IMR-90 (cell line): ENCODE data around the gene MB21D2. TPM values are rescaled to one million over a fixed set of nuclear protein-coding genes. Genes with fewer than 3 reads are reported as not detected.

ENCODE experiments used
- ATAC-seq: fragments of 200-7000 bp; cut with Tn5 transposase; 2 replicates; pipeline ENCODE4 v1.9.1; 2020; ENCODE audit warnings: low read depth, mild to moderate bottlenecking, moderate library complexity
- BruUV-seq: library from RNA; stranded (reverse); fragments of 400-500 nt; replicated peaks from 2 replicates; lab custom pipeline; 2021; lab: Mats Ljungman, UMichigan
- CTCF ChIA-PET: fragments of 300-600 bp; formaldehyde crosslinking; extraction: SDS; loops from one replicate; lab custom pipeline; 2021; ENCODE audit warnings: antibody characterized with exemption; lab: Yijun Ruan, JAX
- POLR2A ChIA-PET: fragments of 300-600 bp; sonication (Branson Sonifier 250); formaldehyde crosslinking; loops from one replicate; lab custom pipeline; 2022; ENCODE audit warnings: antibody characterized with exemption; ENCODE audit not compliant: unreplicated experiment; lab: Charles Lee
- DNase-seq: peaks from one replicate; pipeline ENCODE4 v3.0.0; 2013
- H2AFZ ChIP-seq: replicated peaks from 2 replicates; pipeline ENCODE3; 2013; ENCODE audit warnings: low read length, mild to moderate bottlenecking; ENCODE audit not compliant: poor library complexity
- H2AK5ac ChIP-seq: 2 replicates; pipeline ENCODE4 v1.6.1; 2013; ENCODE audit warnings: low read depth, low read length, inconsistent platforms
- H2AK9ac ChIP-seq: replicated peaks from 2 replicates; pipeline ENCODE3; 2013; ENCODE audit warnings: mild to moderate bottlenecking, low read depth, low read length, moderate library complexity; ENCODE audit not compliant: poor library complexity
- H2BK120ac ChIP-seq: 2 replicates; pipeline ENCODE4 v1.6.1; 2013; ENCODE audit warnings: low read depth, low read length, inconsistent platforms
- H2BK15ac ChIP-seq: 3 replicates; pipeline ENCODE4 v1.6.1; 2013; ENCODE audit warnings: low read depth, low read length, inconsistent platforms
- H2BK20ac ChIP-seq: 2 replicates; pipeline ENCODE4 v1.6.1; 2013; ENCODE audit warnings: low read depth, mild to moderate bottlenecking, inconsistent platforms, low read length, moderate library complexity
- H2BK5ac ChIP-seq: 2 replicates; pipeline ENCODE4 v1.6.1; 2013; ENCODE audit warnings: mild to moderate bottlenecking, low read depth, low read length, inconsistent platforms; ENCODE audit not compliant: poor library complexity, severe bottlenecking
- H3K14ac ChIP-seq: replicated peaks from 2 replicates; pipeline ENCODE4 v1.6.1; 2013; ENCODE audit warnings: low read depth, low read length, inconsistent platforms
- H3K18ac ChIP-seq: 2 replicates; pipeline ENCODE4 v1.6.1; 2013; ENCODE audit warnings: low read depth, low read length, control low read depth
- H3K23ac ChIP-seq: 2 replicates; pipeline ENCODE4 v1.6.1; 2013; ENCODE audit warnings: low read depth, low read length, inconsistent platforms
- H3K27ac ChIP-seq: 2 replicates; pipeline ENCODE4 v1.5.1; 2013; ENCODE audit warnings: mild to moderate bottlenecking, control low read depth, low read length; ENCODE audit not compliant: insufficient read depth
- H3K27me3 ChIP-seq: 2 replicates; pipeline ENCODE4 v1.6.1; 2013; ENCODE audit warnings: low read length; ENCODE audit not compliant: control insufficient read depth, insufficient read depth
- H3K36me3 ChIP-seq: 2 replicates; pipeline ENCODE4 v1.6.1; 2013; ENCODE audit warnings: low read length, mixed read lengths; ENCODE audit not compliant: control insufficient read depth, insufficient read depth
- H3K4ac ChIP-seq: 2 replicates; pipeline ENCODE4 v1.6.1; 2013; ENCODE audit warnings: low read depth, low read length, inconsistent platforms
- H3K4me1 ChIP-seq: 2 replicates; pipeline ENCODE4 v1.6.1; 2013; ENCODE audit warnings: low read length, mixed read lengths; ENCODE audit not compliant: control insufficient read depth, insufficient read depth
- H3K4me2 ChIP-seq: 2 replicates; pipeline ENCODE4 v1.6.1; 2013; ENCODE audit warnings: low read depth, mild to moderate bottlenecking, control low read depth, low read length, moderate library complexity
- H3K4me3 ChIP-seq: 2 replicates; pipeline ENCODE4 v1.5.1; 2013; ENCODE audit warnings: low read depth, mild to moderate bottlenecking, control low read depth, low read length, moderate library complexity; ENCODE audit not compliant: insufficient read depth
- H3K56ac ChIP-seq: 2 replicates; pipeline ENCODE4 v1.6.1; 2013; ENCODE audit warnings: low read length, inconsistent platforms; ENCODE audit not compliant: insufficient read depth; ENCODE audit errors: extremely low read depth
- H3K79me1 ChIP-seq, 2 experiments: 2 replicates each; pipeline ENCODE4 v1.6.1; 2013; ENCODE audit warnings: low read length in 2 of 2, inconsistent platforms in 1 of 2, low read depth in 1 of 2
- H3K9ac ChIP-seq: 2 replicates; pipeline ENCODE4 v1.6.1; 2013; ENCODE audit warnings: low read depth, low read length, control low read depth
- H3K9me1 ChIP-seq: 2 replicates; pipeline ENCODE4 v1.6.1; 2013; ENCODE audit warnings: low read length, inconsistent platforms; ENCODE audit not compliant: insufficient read depth
- H3K9me3 ChIP-seq: 2 replicates; pipeline ENCODE4 v1.6.1; 2013; ENCODE audit warnings: low read length; ENCODE audit not compliant: control insufficient read depth, insufficient read depth
- H4K20me1 ChIP-seq: 2 replicates; pipeline ENCODE4 v1.6.1; 2013; ENCODE audit warnings: low read length, inconsistent platforms; ENCODE audit not compliant: insufficient read depth
- H4K5ac ChIP-seq: 2 replicates; pipeline ENCODE4 v1.6.1; 2013; ENCODE audit warnings: mild to moderate bottlenecking, low read depth, low read length, control low read depth
- H4K8ac ChIP-seq, 2 experiments: 2 replicates each; pipeline ENCODE4 v1.6.1; 2013; ENCODE audit warnings: low read depth in 2 of 2, low read length in 2 of 2, control low read depth in 1 of 2, inconsistent platforms in 1 of 2
- H4K91ac ChIP-seq: 2 replicates; pipeline ENCODE4 v1.6.1; 2013; ENCODE audit warnings: low read depth, low read length, inconsistent platforms; ENCODE audit not compliant: insufficient read depth
- BHLHE40 ChIP-seq: fragments of 150-350 bp; IDR thresholded peaks from 2 replicates; pipeline ENCODE4 v1.6.1; 2016; ENCODE audit warnings: mild to moderate bottlenecking, low read depth, low read length
- CEBPB ChIP-seq: IDR thresholded peaks from 2 replicates; pipeline ENCODE4 v1.6.1; 2012; ENCODE audit warnings: low read depth, low read length, improper control_type of control experiment
- CHD1 ChIP-seq: IDR thresholded peaks from 2 replicates; pipeline ENCODE4 v1.6.1; 2012; ENCODE audit warnings: low read depth, low read length, improper control_type of control experiment
- ELK1 ChIP-seq: fragments of 150-350 bp; IDR thresholded peaks from 2 replicates; pipeline ENCODE4 v1.6.1; 2016; ENCODE audit warnings: low read depth, mild to moderate bottlenecking, low read length, moderate library complexity, borderline replicate concordance
- FOS ChIP-seq: fragments of 150-350 bp; IDR thresholded peaks from 2 replicates; pipeline ENCODE4 v1.6.1; 2016; ENCODE audit warnings: low read depth, low read length
- MAFK ChIP-seq: IDR thresholded peaks from 2 replicates; pipeline ENCODE4 v1.6.1; 2012; ENCODE audit warnings: low read depth, low read length, improper control_type of control experiment
- MAZ ChIP-seq: IDR thresholded peaks from 2 replicates; pipeline ENCODE4 v1.6.1; 2012; ENCODE audit warnings: low read depth, mild to moderate bottlenecking, low read length, improper control_type of control experiment, moderate library complexity, borderline replicate concordance
- MXI1 ChIP-seq: IDR thresholded peaks from 2 replicates; pipeline ENCODE4 v1.6.1; 2012; ENCODE audit warnings: low read depth, mild to moderate bottlenecking, low read length, moderate library complexity, borderline replicate concordance
- NFE2L2 ChIP-seq: fragments of 150-350 bp; IDR thresholded peaks from 2 replicates; pipeline ENCODE4 v1.6.1; 2016; ENCODE audit warnings: low read depth, mild to moderate bottlenecking, low read length
- POLR2A ChIP-seq: IDR thresholded peaks from 2 replicates; pipeline ENCODE4 v1.6.1; 2012; ENCODE audit warnings: mild to moderate bottlenecking, low read depth, low read length
- RAD21 ChIP-seq: IDR thresholded peaks from 2 replicates; pipeline ENCODE4 v1.6.1; 2012; ENCODE audit warnings: low read length, improper control_type of control experiment
- RCOR1 ChIP-seq: IDR thresholded peaks from 2 replicates; pipeline ENCODE4 v1.6.1; 2012; ENCODE audit warnings: mild to moderate bottlenecking, low read length, improper control_type of control experiment; ENCODE audit not compliant: insufficient replicate concordance
- RFX5 ChIP-seq: IDR thresholded peaks from 2 replicates; pipeline ENCODE4 v1.8.0; 2012; ENCODE audit warnings: low read depth, mild to moderate bottlenecking, low read length, moderate library complexity
- SMC3 ChIP-seq: fragments of 150-350 bp; IDR thresholded peaks from 2 replicates; pipeline ENCODE4 v1.6.1; 2016; ENCODE audit warnings: low read depth, mild to moderate bottlenecking, antibody characterized with exemption, low read length, moderate library complexity
- USF2 ChIP-seq: fragments of 150-350 bp; IDR thresholded peaks from 2 replicates; pipeline ENCODE4 v1.6.1; 2017; ENCODE audit warnings: mild to moderate bottlenecking, antibody characterized with exemption, low read length, low read depth
- WGBS, 2 experiments: methylation state at CpG; one replicate each; pipeline versions ENCODE4 v1.1.5 to v1.1.7; 2013; ENCODE audit warnings: missing lambda C conversion rate in 2 of 2; ENCODE audit not compliant: insufficient read length in 1 of 2; ENCODE audit errors: extremely low coverage in 2 of 2; 5-methylcytosine and 5-hydroxymethylcytosine counted together
- dilution Hi-C: fragments of 300-500 bp; cut with HindIII; formaldehyde crosslinking; loops from one replicate; pipeline ENCODE4 v1.14.3; 2018; ENCODE audit warnings: low sequenced_read_pairs; ENCODE audit not compliant: unreplicated experiment
- in situ Hi-C: fragments of 300-500 bp; cut with MboI; formaldehyde crosslinking; loops from 3 replicates; pipeline ENCODE4 v1.14.3; 2019; ENCODE audit warnings: low sequenced_read_pairs, inconsistent platforms, mixed read lengths
- intact Hi-C: fragments of 100-400 bp; cut with micrococcal nuclease; formaldehyde crosslinking; loops from 2 replicates; pipeline ENCODE4 v1.10.0; 2022
- polyA plus RNA-seq, 3 experiments: library from polyadenylated mRNA; depleted of rRNA; stranded (reverse); fragments of >200 nt; gene quantifications; 2 replicates each; pipeline ENCODE4 v1.2.3, GENCODE V29; 2012; ENCODE audit warnings: low replicate concordance in 1 of 3
- total RNA-seq: library from RNA; depleted of rRNA; stranded (reverse); fragments of >200 nt; gene quantifications from 2 replicates; pipeline ENCODE4 v1.2.3, GENCODE V29; 2012

Gene MB21D2
- total and polyA plus RNA-seq, 2 of the 4 experiments (the other 2 are of a cell fraction), result 13.6 to 44.8 TPM

GRCh38 chr3:192833177-192833890, 84.3 kb downstream of the MB21D2 start:
- no peak overlapping the region for H2AK9ac ChIP-seq
- H4K20me1 ChIP-seq, result peaks cover 31% of the 10 kb centered on the region
- peak overlapping the region; percentile 71 for H3K4me2 ChIP-seq
- ATAC-seq (peak; percentile 55), DNase-seq (peak; percentile 92)
- peaks cover 24% of the 10 kb centered on the region for H3K9me1 ChIP-seq
- H3K18ac ChIP-seq, result peak overlapping the region; percentile 76; the same call in 1 of the 2 replicates
- H2BK5ac ChIP-seq, result peak overlapping the region; percentile 89
- peak overlapping the region; percentile 86 for H2BK20ac ChIP-seq
- peak overlapping the region; percentile 62; the same call in 1 of the 2 replicates for H3K27ac ChIP-seq
- POLR2A ChIA-PET, result no interaction called here
- peak overlapping the region; percentile 56 for H2BK120ac ChIP-seq
- no TSS peak for BruUV-seq
- 7% methylated on average over 3 of the region's 9 CpGs; no CpG with 5 or more reads in 1 of the 2 experiments for WGBS, 2 experiments
- H3K9ac ChIP-seq, result peak overlapping the region; percentile 58
- no peak overlapping the region for H2AFZ ChIP-seq
- peak overlapping the region; percentile 77 for H3K4ac ChIP-seq
- peak overlapping the region; percentile 19; the same call in 1 of the 2 replicates for H4K5ac ChIP-seq
- H3K27me3 ChIP-seq, result no peaks in the 10 kb centered on the region
- no peaks in the 10 kb centered on the region for H3K9me3 ChIP-seq
- H3K56ac ChIP-seq, result no peak overlapping the region
- dilution Hi-C loops, result no loop called here
- peak overlapping the region; percentile 7 to 64; a peak in 1 of 4 replicates for H4K8ac ChIP-seq
- intact Hi-C loops, result loop anchor here (2.0 kb wide), 1 partner anchor 13 kb away; no protein-coding TSS in a partner anchor
- peaks cover 32% of the 10 kb centered on the region for H3K4me1 ChIP-seq
- peak overlapping the region; percentile 53 for H3K14ac ChIP-seq
- H3K4me3 ChIP-seq, result peak overlapping the region; percentile 11; the same call in 1 of the 2 replicates
- no peaks in the 10 kb centered on the region for H3K36me3 ChIP-seq
- no peak for TF ChIP-seq NFE2L2
- peak; percentile 76 for TF ChIP-seq FOS
- no peak for TF ChIP-seq MAFK
- TF ChIP-seq ELK1, result no peak
- TF ChIP-seq MXI1, result no peak
- no peak for TF ChIP-seq BHLHE40
- no peak for TF ChIP-seq POLR2A
- TF ChIP-seq CEBPB, result peak; percentile 76
- no peak for TF ChIP-seq RCOR1
- TF ChIP-seq CHD1, result no peak
- TF ChIP-seq RAD21, result 0 out of 2 replicates have a peak, but pooled peaks have one; percentile 13
- no peak for TF ChIP-seq RFX5
- TF ChIP-seq MAZ, result no peak
- no peak for TF ChIP-seq SMC3
- no peak for TF ChIP-seq USF2
- peak overlapping the region; percentile 77 for H3K23ac ChIP-seq
- H2AK5ac ChIP-seq, result peak overlapping the region; percentile 46
- in situ Hi-C loops, result no loop called here
- CTCF ChIA-PET, result interaction anchor here (0.6 kb wide), 1 partner anchor 11 kb away, joined by 3 read pairs; no protein-coding TSS in a partner anchor
- peak overlapping the region; percentile 9; the same call in 1 of the 3 replicates for H2BK15ac ChIP-seq
- peaks cover 27 to 63% of the 10 kb centered on the region in 2 experiments for H3K79me1 ChIP-seq
- peak overlapping the region; percentile 80 for H4K91ac ChIP-seq
